T-helper 17 cell (primary cell): ENCODE results near the gene PCBP2. TPM values are rescaled to one million over a fixed set of nuclear protein-coding genes. Genes with fewer than 3 reads are reported as not detected.

ENCODE experiments used
- ATAC-seq: fragments of 150-1000 bp; cut with Tn5 transposase; 2 replicates; pipeline ENCODE4 v1.10.0; 2021; ENCODE audit warnings: mild to moderate bottlenecking, moderate library complexity
- DNase-seq, 3 donors: peaks; one replicate each; pipeline versions ENCODE4 v3.0.0 to v3.0.0-alpha.2; 2020 to 2021
- H3K9me3 ChIP-seq: one replicate; pipeline ENCODE4 v1.7.0; 2013; ENCODE audit warnings: low read length, mild to moderate bottlenecking; ENCODE audit not compliant: control insufficient read depth, poor library complexity, severe bottlenecking
- H3K27ac Mint-ChIP-seq: one replicate; pipeline ENCODE4 v1.8.0; 2022; ENCODE audit warnings: mild to moderate bottlenecking, moderate library complexity, mixed read lengths
- H3K27me3 Mint-ChIP-seq: one replicate; pipeline ENCODE4 v1.8.0; 2022; ENCODE audit warnings: mixed read lengths
- H3K36me3 Mint-ChIP-seq: one replicate; pipeline ENCODE4 v1.8.0; 2022; ENCODE audit warnings: low read depth, mixed read lengths
- H3K4me1 Mint-ChIP-seq: one replicate; pipeline ENCODE4 v1.8.0; 2022; ENCODE audit warnings: mild to moderate bottlenecking, mixed read lengths
- H3K4me3 Mint-ChIP-seq: one replicate; pipeline ENCODE4 v1.8.0; 2022; ENCODE audit warnings: mild to moderate bottlenecking, moderate library complexity, mixed read lengths
- total RNA-seq, 4 donors: library from RNA in 2 of 4; stranded (reverse) in 2 of 4; gene quantifications; one replicate each; pipeline ENCODE4 v1.2.3 and lab custom pipeline; 2022 to 2026

Gene PCBP2
- total RNA-seq, 2 donors from 2014 or later: 1,028 to 1,089 TPM

- Mint-ChIP-seq H3K36me3 (peaks cover 10% of the 10 kb centered on the region), H3K4me1 (peaks cover 6% of the 10 kb centered on the region), H3K27me3 (no peaks in the 10 kb centered on the region), H3K4me3 (no peak overlapping the region), H3K27ac (no peak overlapping the region)
- no peaks in the 10 kb centered on the region for H3K9me3 ChIP-seq
- ATAC-seq (no peak), DNase-seq (no peak)
Measured at GRCh38 chr12:53524476-53524875, 72.6 kb downstream of the PCBP2 start.

- Mint-ChIP-seq H3K27ac (no peak overlapping the region), H3K4me3 (no peak overlapping the region), H3K4me1 (peaks cover 2% of the 10 kb centered on the region), H3K36me3 (peaks cover 8% of the 10 kb centered on the region), H3K27me3 (no peaks in the 10 kb centered on the region)
- ATAC-seq: no peak
- H3K9me3 ChIP-seq: no peaks in the 10 kb centered on the region
- DNase-seq: no peak
Measured at GRCh38 chr12:53530061-53530460, 78.2 kb downstream of the PCBP2 start.

Other genes starting within 250 kb of the PCBP2 start
- gene ITGB7, start 244.9 kb upstream of the PCBP2 start, total RNA-seq: 100 to 1,000 TPM; 306 to 367 TPM
- 10 to 100 TPM; 57.6 to 57.8 TPM for gene RARG, start 219.9 kb upstream of the PCBP2 start, total RNA-seq
- gene ESPL1, start 183.8 kb upstream of the PCBP2 start, total RNA-seq: under 1 TPM; 0.30 to 0.83 TPM
- 100 to 1,000 TPM; 566 to 600 TPM for gene PFDN5, start 156.6 kb upstream of the PCBP2 start, total RNA-seq
- gene MYG1, start 152.4 kb upstream of the PCBP2 start, total RNA-seq: 10 to 100 TPM; 30.6 to 32.5 TPM
- gene AAAS, start 130.5 kb upstream of the PCBP2 start, total RNA-seq: 10 to 100 TPM; 31.2 to 31.8 TPM
- gene SP7, start 115.7 kb upstream of the PCBP2 start, total RNA-seq: not detected
- gene SP1, start 71.9 kb upstream of the PCBP2 start, total RNA-seq: 10 to 100 TPM; 69.6 to 75.1 TPM
- not detected for gene AMHR2, start 28.2 kb upstream of the PCBP2 start, total RNA-seq
- 100 to 1,000 TPM; 168 to 188 TPM for gene PRR13, start 10.4 kb upstream of the PCBP2 start, total RNA-seq
- 10 to 100 TPM; 25.5 to 28.6 TPM for gene MAP3K12, start 47.4 kb downstream of the PCBP2 start, total RNA-seq
- 10 to 100 TPM; 28.4 to 29.3 TPM for gene TARBP2, start 49.2 kb downstream of the PCBP2 start, total RNA-seq
- not detected for gene NPFF, start 55.4 kb downstream of the PCBP2 start, total RNA-seq
- gene ATF7, start 174.3 kb downstream of the PCBP2 start, total RNA-seq: 10 to 100 TPM; 22.7 to 25.3 TPM
- gene ATP5MC2, start 224.0 kb downstream of the PCBP2 start, total RNA-seq: 100 to 1,000 TPM; 211 to 232 TPM